HepG2 (cell line): Measurements from ENCODE around the gene KBTBD13. TPM values are rescaled to one million over a fixed set of nuclear protein-coding genes. Genes with fewer than 3 reads are reported as not detected.
"Not testable (repeated sequence)": the region's sequence is repeated elsewhere in the genome, so short reads cannot be mapped to it uniquely, and the experiment has no call there.

Source experiments
- ATAC-seq: fragments of 200-7000 bp; cut with Tn5 transposase; 3 replicates; pipeline ENCODE4 v1.9.1; 2020; ENCODE audit warnings: mild to moderate bottlenecking, moderate library complexity
- BruUV-seq: library from RNA; stranded (reverse); fragments of 400-500 nt; replicated peaks from 2 replicates; lab custom pipeline; 2021; lab: Mats Ljungman, UMichigan
- CTCF ChIA-PET: fragments of 300-600 bp; formaldehyde crosslinking; extraction: SDS; loops from one replicate; lab custom pipeline; 2021; ENCODE audit warnings: low total read pairs, inconsistent platforms, low intra/inter-chr PET ratio; lab: Yijun Ruan, JAX
- POLR2A ChIA-PET: fragments of 350-600 bp; sonication (Branson Sonifier 250); formaldehyde crosslinking; loops from one replicate; lab custom pipeline; 2020; ENCODE audit warnings: antibody characterized with exemption, inconsistent platforms; lab: Yijun Ruan, JAX
- DNase-seq: peaks from one replicate; pipeline ENCODE4 v3.0.0-alpha.2; 2015; ENCODE audit warnings: low spot score
- FAIRE-seq: peaks from 3 replicates; lab custom pipeline; 2011; peaks lifted over from hg19 to GRCh38; lab: Jason Lieb, UNC
- H2AFZ ChIP-seq: one replicate; pipeline ENCODE4 v1.6.1; 2011; ENCODE audit warnings: low read length, inconsistent platforms
- H3K27ac ChIP-seq: fragments of 300-600 bp; 3 replicates; pipeline ENCODE4 v1.8.0; 2011; ENCODE audit warnings: mixed run types, mild to moderate bottlenecking, mixed read lengths, low read length, inconsistent platforms; ENCODE audit not compliant: insufficient read depth; ENCODE audit errors: extremely low read length
- H3K27me3 ChIP-seq, 2 experiments: fragments of 200-600 bp in 1 of 2; 2 replicates in 1 of 2; 3 replicates in 1 of 2; pipeline versions ENCODE4 v1.6.0 to v1.8.0; 2011; ENCODE audit warnings: low read length in 2 of 2, mild to moderate bottlenecking in 2 of 2, moderate library complexity in 2 of 2, inconsistent platforms in 1 of 2; ENCODE audit not compliant: insufficient read depth in 2 of 2, control insufficient read depth in 1 of 2
- H3K36me3 ChIP-seq, 2 experiments: fragments of 200-600 bp in 1 of 2; replicated peaks in 1 of 2; 2 replicates in 1 of 2; 3 replicates in 1 of 2; pipeline versions ENCODE4 v1.5.1 to v1.8.0; 2011; ENCODE audit warnings: low read length in 2 of 2, inconsistent platforms in 1 of 2; ENCODE audit not compliant: insufficient read depth in 2 of 2, control insufficient read depth in 1 of 2
- H3K4me1 ChIP-seq: 2 replicates; pipeline ENCODE4 v1.5.1; 2012; ENCODE audit warnings: low read length, inconsistent platforms; ENCODE audit not compliant: insufficient read depth
- H3K4me2 ChIP-seq: 2 replicates; pipeline ENCODE4 v1.6.0; 2011; ENCODE audit warnings: low read depth, low read length, inconsistent platforms
- H3K4me3 ChIP-seq, 3 experiments: fragments of 200-600 bp in 1 of 3; sonication (generic), shearing (Covaris generic) in 1 of 3; replicated peaks in 1 of 3; 2 replicates each; pipeline ENCODE4 v1.5.1; 2011 to 2016; ENCODE audit warnings: low read length in 3 of 3, inconsistent platforms in 2 of 3, low read depth in 2 of 3, mild to moderate bottlenecking in 2 of 3, control low read depth in 1 of 3, mixed read lengths in 1 of 3; ENCODE audit not compliant: insufficient read depth in 1 of 3
- H3K79me2 ChIP-seq: one replicate; pipeline ENCODE4 v1.6.1; 2011; ENCODE audit warnings: low read length, inconsistent platforms; ENCODE audit not compliant: insufficient read depth
- H3K9ac ChIP-seq: 2 replicates; pipeline ENCODE4 v1.6.0; 2011; ENCODE audit warnings: mild to moderate bottlenecking, low read depth, low read length, inconsistent platforms; ENCODE audit not compliant: insufficient read depth
- H3K9me3 ChIP-seq: 2 replicates; pipeline ENCODE4 v1.5.1; 2012; ENCODE audit warnings: mild to moderate bottlenecking, low read length
- H4K20me1 ChIP-seq: 2 replicates; pipeline ENCODE4 v1.6.0; 2011; ENCODE audit warnings: inconsistent platforms, mild to moderate bottlenecking, low read length, moderate library complexity; ENCODE audit not compliant: insufficient read depth
- HMGXB3 ChIP-seq: sonication (generic); formaldehyde crosslinking; IDR thresholded peaks from 2 replicates; pipeline ENCODE4 v1.4.0; 2020; ENCODE audit warnings: missing genetic modification reagents, borderline replicate concordance
- NFYB ChIP-seq: sonication (generic); formaldehyde crosslinking; IDR thresholded peaks from 2 replicates; pipeline ENCODE4 v1.4.0; 2020; ENCODE audit warnings: missing genetic modification reagents
- NFYC ChIP-seq: IDR thresholded peaks from 2 replicates; pipeline ENCODE4 v1.6.1; 2016; ENCODE audit warnings: missing genetic modification reagents, missing compliant biosample characterization
- ZMYM4 ChIP-seq: sonication (generic); formaldehyde crosslinking; IDR thresholded peaks from 2 replicates; pipeline ENCODE4 v1.8.1; 2023; ENCODE audit warnings: mild to moderate bottlenecking, missing genetic modification reagents
- WGBS: methylation state at CpG from one replicate; pipeline ENCODE4 v1.1.6; 2017; ENCODE audit warnings: low lambda C conversion rate; 5-methylcytosine and 5-hydroxymethylcytosine counted together
- in situ Hi-C: cut with HindIII; loops from 2 replicates; pipeline ENCODE4 v1.10.0; 2017; ENCODE audit warnings: low pct_unique_long_range_greater_than_20kb; ENCODE audit not compliant: extremely low pct_ligation_motif_present
- intact Hi-C: fragments of 100-400 bp; cut with micrococcal nuclease; formaldehyde crosslinking; loops from one replicate; pipeline ENCODE4 v1.10.0; 2022; ENCODE audit not compliant: unreplicated experiment
- polyA plus RNA-seq, 8 experiments: library from polyadenylated mRNA; depleted of rRNA in 3 of 8; stranded (reverse) in 7 of 8; unstranded in 1 of 8; fragments of >200 nt; fragmentation: Illumina TruSeq in 4 of 8; extraction: Trizol in 4 of 8; gene quantifications; 2 replicates each; pipeline versions ENCODE4 v1.2.1 to v1.2.3, GENCODE V29; 2011 to 2016; ENCODE audit warnings: low read depth in 4 of 8, missing spikeins in 1 of 8, mixed read lengths in 1 of 8; ENCODE audit not compliant: insufficient read depth in 1 of 8
- total RNA-seq, 5 experiments: library from RNA; depleted of rRNA; stranded (reverse); fragments of >200 nt; fragmentation: Illumina TruSeq; extraction: Trizol; gene quantifications; 2 replicates each; pipeline ENCODE4 v1.2.3, GENCODE V29; 2016; ENCODE audit warnings: low read depth in 1 of 5

Gene KBTBD13
- total and polyA plus RNA-seq, 2 of the 13 experiments (the other 11 are each of a cell fraction or from before 2014, with no cell fraction given) = not detected

- peak; percentile 74 for TF ChIP-seq NFYB
- TF ChIP-seq NFYC = peak; percentile 65
- peak; percentile 40; the same call in 1 of the 2 replicates for TF ChIP-seq HMGXB3 (CRISPR knock-in tag)
- 0 out of 2 replicates have a peak, but pooled peaks have one; percentile 26 for TF ChIP-seq ZMYM4 (CRISPR knock-in tag)
- H2AFZ ChIP-seq, CTCF ChIA-PET, H3K27ac ChIP-seq, H3K36me3 ChIP-seq, H3K9ac ChIP-seq, DNase-seq, ATAC-seq, intact Hi-C loops, FAIRE-seq, H4K20me1 ChIP-seq, H3K4me3 ChIP-seq, H3K27me3 ChIP-seq, H3K9me3 ChIP-seq, BruUV-seq, in situ Hi-C loops, H3K4me2 ChIP-seq, H3K79me2 ChIP-seq: not testable (repeated sequence)
- WGBS = 64% methylated on average over 10 of the region's 12 CpGs
- POLR2A ChIA-PET = interaction anchor here (1.3 kb wide), 1 partner anchor 13 kb away, joined by 3 read pairs; no protein-coding TSS in a partner anchor
- H3K4me1 ChIP-seq = peaks cover 19% of the 10 kb centered on the region
Measured at GRCh38 chr15:65075607-65076395, 745 bp upstream of the KBTBD13 start.
